GM18519 (cell line): Measurements from ENCODE around the gene HSD17B3.
"Not testable (repeated sequence)": the region's sequence is repeated elsewhere in the genome, so short reads cannot be mapped to it uniquely, and the experiment has no call there.

Source experiments
- ATAC-seq: cut with Tn5 transposase; IDR thresholded peaks from one replicate; pipeline ENCODE4 v1.9.1; 2021; ENCODE audit warnings: mild to moderate bottlenecking, moderate library complexity; ENCODE audit not compliant: unreplicated experiment, low FRiP score

HSD17B3 gene

DNA sequence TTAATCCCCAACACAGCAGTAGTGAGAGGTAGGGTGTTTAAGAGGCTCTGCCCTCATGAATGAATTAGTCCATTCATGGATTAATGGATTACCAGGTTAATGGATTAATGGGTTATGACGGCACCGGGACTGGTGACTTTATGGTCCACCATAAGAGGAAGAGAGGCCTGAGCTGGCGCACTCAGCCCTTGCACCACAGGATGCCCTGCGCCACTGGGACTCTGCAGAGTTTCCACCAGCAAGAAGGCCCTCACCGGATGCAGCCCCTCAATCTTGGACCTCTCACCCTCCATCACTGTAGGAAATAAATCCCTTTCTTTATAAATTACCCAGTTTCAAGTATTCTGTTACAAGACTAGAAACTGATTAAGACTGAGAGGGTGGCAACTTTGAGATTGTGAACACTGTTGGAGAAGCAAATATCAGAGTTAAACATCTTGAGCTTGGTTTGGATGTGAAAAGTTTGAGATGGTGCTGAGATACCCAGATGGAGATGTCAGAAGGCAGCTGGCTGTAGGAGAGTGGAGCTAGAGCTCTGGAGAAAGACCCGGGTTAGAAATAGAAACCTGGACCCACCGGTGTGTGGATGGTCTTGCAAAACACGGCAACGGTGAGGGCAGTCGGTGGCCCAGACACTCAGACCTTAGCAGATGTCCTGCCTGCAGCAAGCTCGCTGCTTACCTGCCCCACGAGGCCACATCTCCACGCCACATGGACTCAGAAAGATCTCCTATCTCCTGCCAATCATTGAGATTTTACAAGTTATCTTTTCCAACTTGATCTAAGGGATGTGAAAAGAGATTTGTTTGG lies 98.8 kb downstream of the HSD17B3 start:
- ATAC-seq, result no peak

DNA sequence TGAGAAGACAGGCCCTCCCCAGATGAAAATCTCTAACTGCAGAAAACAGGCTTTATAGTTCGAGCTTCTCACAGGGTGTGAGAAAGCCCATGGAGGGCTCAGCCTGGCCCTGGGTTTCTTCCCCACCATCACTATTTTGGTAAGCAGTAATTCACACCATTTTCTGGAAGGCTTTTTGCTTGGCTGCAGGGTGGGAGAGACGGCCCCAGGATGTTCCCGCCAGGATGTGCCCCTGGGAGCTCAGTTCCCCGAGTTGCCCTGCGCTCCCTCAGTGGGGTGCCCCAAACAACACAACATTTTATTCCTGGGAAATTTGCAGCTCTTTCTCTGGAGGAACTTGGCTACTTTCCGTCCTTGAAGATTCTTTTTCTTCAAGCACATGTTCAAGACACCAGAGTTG lies 100.8 kb downstream of the HSD17B3 start:
- no peak for ATAC-seq

DNA sequence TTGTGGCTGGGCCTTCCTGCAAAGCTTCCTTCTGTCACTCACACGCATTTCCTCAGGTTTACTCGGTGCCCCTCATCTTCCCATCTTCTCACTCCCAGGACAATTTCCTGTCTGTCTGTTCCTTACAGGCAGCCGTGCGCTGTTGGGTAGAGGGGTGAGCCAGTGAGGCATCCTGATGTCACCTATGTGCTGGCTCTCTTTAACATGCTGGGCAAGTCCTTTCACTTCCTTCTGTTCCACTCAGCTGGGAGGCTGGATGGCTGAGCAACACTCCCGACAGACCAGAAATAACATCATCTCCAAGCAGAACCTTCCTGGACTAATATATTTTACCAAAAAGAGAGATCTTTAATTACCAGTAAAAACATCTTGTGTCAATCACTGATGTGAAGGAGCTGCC lies 103.0 kb downstream of the HSD17B3 start:
- ATAC-seq, result no peak

DNA sequence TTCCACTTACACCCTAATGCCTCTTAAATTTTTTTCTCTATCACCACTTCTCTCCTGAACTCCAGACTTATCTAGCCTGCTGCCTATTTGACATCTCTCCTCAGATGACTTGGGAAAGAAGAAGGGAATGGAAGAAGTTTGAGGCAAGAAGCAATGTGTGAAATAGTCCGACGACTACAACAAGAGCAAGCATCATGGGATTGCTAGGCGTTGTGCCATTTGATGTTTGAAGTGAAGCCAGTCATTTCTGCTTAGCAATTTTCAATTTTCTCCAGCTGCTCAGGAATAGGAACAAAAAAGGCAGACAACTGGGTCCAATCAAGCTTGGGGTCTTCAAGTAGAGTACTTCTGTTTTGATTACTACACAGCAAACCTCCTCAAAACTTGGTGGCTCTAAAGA lies 106.4 kb downstream of the HSD17B3 start:
- no peak for ATAC-seq

DNA sequence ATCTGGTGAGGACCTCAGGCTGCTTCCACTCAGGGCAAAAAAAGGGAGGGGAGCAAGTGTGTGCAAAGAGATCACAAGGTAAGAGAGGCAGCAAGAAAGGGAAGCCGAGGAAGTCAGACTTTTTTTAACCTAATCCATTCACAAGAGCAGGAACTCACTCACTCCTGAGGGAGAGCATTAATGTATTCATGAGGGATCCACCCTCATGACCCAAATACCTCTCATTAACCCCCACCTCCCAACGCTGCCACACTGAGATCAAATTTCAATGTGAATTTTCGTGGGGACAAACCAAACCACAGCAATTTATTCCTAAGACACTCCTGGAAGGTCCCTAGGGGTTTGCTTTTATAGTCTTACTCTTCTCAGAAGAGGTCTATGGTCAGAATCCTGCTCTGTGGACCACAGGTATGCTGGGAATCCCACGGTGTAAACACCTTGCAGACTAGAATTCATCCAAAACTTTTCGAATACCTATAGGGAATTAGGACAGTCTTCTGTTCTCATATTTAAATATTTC lies 108.7 kb downstream of the HSD17B3 start:
- ATAC-seq, result no peak

DNA sequence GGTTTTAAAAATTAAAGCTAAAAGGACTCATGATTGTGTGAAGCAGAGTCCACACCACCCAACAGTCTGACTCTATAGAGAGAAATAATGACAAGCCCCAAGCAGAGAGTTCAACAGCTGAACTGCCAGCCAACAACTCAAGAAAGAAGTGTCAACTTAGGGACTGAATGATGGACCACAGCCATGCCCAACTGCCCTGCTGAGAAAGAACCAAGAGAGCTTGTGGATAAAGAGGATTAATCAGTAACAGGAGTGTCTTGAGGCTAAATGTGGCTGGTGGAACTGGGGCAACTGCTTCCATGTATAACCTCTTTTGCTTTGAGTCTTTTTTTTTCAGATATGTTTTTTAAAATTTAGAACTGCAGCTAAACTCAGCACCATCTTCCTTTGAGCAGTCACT lies 109.3 kb downstream of the HSD17B3 start:
- ATAC-seq, result no peak

DNA sequence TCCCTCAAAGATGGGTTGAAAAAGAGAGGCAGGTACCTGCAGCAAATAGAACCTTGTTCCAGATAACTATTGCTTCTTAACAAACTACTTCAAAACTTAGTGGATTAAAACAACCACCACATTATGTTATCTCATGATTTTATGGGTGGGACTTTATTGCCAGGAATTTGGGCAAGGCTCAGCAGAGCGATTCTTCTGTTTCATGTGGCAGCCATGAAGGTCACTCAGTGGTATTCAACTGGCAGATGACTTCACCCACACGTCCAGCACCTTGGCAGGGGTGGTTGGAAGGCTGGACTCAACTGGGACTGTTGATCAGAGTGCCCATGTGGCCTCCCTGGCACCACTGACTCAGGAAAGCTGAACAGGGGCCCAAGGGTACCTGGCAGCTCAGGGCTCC lies 112.0 kb downstream of the HSD17B3 start:
- ATAC-seq, result no peak

DNA sequence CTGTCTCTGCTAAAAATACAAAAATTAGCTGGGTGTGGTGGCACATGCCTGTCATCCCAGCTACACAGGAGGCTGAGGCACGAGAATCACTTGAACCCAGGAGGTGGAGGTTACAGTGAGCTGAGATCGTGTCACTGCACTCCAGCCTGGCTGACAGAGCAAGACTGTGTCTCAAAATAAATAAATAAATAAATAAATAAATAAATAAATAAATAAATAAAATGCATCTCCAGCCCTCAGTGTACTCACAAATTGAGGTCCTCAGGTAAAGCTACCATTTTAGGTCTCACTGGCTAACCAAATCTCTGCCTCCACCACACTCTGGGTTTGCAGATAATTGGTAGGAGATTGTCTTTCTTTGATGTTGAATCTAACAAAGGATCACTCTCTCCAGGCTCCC lies 112.4 kb downstream of the HSD17B3 start:
- ATAC-seq, result not testable (repeated sequence)

DNA sequence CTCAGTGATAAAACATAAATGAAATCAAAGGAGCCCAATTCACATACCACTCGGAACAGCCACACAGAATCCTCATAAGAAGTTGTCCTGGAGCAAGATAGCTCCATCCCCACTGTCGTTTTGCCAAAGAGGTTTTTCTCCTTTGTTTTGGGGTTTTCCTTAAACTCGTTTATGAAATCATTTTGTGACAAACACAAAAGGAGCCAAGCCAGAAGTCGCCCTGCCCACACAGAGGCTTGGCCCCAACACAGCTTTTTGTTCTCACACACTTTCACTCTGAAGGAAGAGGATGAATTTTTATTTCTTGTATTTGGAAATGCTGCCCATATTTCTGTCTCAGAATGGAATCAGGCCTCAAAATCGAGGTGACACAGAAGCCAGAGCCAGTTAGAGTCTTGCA lies 113.4 kb downstream of the HSD17B3 start:
- no peak for ATAC-seq

DNA sequence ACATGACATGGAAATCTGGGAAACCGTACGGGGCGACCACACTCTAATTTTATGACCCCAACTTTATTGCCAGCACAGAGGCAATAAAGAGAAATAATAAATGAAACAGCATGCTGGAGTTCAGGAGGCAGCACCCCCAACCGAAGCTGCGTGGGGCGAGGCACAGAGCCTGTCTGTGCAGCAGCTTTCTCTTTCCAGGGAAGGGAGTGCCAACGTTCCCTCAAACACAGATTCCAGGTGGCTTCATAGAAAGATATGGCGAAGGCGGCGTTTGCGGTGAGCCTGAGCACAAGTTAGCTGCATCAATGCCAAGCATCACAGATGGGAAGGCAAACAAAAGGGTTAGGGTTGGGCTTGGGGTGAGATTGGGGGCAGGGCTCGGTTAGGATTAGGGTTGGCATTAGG lies 114.8 kb downstream of the HSD17B3 start:
- ATAC-seq, result no peak

DNA sequence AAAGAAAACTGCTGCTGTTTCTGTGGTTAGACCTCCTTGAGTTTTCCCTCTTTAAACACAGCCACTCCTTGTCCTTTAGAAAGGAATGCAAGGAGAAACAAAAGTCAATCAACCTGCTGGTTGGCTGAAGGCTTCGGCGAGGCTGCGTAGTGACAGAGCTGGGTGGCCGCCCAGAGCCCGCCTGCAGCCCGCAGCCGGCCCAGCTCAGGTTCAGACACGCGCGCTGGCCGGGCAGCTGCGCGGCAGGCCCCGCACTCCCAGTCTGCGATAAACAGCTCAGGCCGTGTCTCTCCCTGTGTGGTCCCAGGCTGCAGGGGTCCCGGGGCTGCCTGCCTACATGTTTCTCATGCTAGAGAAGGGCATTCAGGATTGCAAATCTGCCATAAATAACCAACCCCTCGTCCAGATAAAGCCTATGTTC lies 115.4 kb downstream of the HSD17B3 start:
- ATAC-seq, result no peak

DNA sequence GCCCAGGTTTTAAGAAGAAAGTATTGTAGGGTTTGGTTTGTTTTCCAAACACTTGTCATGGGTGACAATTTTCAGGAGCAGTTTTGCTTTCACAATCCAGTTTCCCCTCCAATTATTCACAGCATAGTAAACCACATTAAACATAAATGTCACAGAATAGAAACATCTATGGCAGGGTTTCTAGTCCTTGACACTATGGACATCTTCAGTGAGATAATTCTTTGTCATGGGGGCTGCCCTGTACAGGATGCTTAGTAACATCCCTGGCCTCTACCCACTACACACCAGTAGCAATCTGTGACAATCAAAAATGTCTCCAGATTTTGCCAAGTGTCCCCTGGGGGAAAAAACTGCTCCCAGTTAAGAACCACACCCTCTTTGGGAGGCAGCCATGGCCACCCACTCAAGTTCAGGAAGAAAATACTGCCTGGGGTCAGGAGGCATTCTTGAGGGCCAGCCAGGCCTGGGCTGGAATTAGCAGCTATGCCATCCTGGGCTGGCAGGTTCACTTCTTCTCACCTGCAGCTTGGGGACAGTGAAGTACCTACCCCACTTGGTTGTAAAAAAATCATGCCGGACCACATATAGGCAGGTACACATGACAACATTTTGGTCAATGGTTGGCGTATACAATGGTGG lies 116.3 kb downstream of the HSD17B3 start:
- no peak for ATAC-seq
